Placental epithelial cell (primary cell): ENCODE measurements around the gene ZNF267. TPM values are rescaled to one million over a fixed set of nuclear protein-coding genes. Genes with fewer than 3 reads are reported as not detected.

Experiments
- small RNA-seq: library from RNA; depleted of rRNA; stranded (forward); fragments of <200 nt; gene quantifications from one replicate; pipeline ENCODE3, GENCODE V24; 2012
- total RNA-seq: library from RNA; depleted of rRNA; stranded (reverse); fragments of >200 nt; gene quantifications from 2 replicates; pipeline ENCODE4 v1.2.3, GENCODE V29; 2012

ZNF267 gene
- total RNA-seq: 14.5 and 21.3 TPM in 2 replicates

DNA sequence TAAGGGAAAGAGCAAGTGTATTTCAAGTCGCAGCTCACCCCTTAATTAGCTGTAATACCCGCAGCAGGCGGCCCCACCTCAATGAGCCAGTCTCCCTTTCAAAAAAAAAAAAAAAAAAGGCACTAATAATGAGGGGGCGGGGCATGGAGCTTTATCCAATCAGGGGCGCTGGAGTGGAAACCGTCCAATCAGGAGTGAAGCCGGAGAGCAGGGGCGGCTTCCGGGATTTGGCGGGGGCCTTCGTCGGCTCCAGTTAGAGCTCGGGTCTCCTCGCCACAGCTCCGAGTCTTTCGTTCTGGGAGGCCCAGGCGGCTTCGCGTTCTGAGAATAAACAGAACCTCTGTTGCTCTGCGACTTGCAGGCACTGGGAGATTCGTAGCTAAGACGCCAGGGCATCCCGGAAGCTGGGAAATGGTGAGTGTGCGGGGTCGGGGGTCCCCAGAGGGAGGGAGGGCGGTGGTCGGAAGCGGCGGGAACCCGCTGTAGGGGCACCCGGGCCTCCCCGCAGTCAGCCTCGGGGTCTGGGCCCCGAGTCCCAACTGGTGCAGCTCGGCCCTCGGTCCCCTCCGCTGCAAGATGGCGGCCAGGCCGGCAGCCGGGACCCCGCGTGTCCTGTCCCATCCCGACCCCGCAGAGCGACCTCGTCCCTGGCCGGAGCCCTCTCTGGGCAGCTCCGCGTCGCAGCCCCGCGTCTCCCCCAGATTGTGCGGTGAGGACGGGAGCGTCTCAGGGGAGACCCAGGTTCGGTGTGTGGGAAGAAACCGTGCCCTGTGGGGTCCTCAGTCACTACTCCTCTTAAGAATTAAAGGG, at the start of gene ZNF267:
ZNF267 (plus strand) TSS at position 252 of the 810 bp plus-strand sequence; CDS start at position 412, 160 bp downstream.

Small RNA genes within 50 kb of the gene (small RNA-seq; reads per million reads assigned to genes)
- gene AC034105.2 (not detected), gene AC034105.4 (not detected)
